GM18867 (cell line): Measurements from ENCODE around the gene SMIM10.
"Not testable (repeated sequence)": the region's sequence is repeated elsewhere in the genome, so short reads cannot be mapped to it uniquely, and the experiment has no call there.

ENCODE experiments used
- ATAC-seq: cut with Tn5 transposase; IDR thresholded peaks from one replicate; pipeline ENCODE4 v1.9.1; 2021; ENCODE audit warnings: mild to moderate bottlenecking, moderate library complexity; ENCODE audit not compliant: unreplicated experiment

SMIM10 gene

GRCh38 chrX:135009838-135010237 lies 19.0 kb downstream of the SMIM10 start:
- ATAC-seq: no peak

- ATAC-seq: no peak
Measured at GRCh38 chrX:135010921-135011320, 20.1 kb downstream of the SMIM10 start.

GRCh38 chrX:135015523-135016245 lies 24.9 kb downstream of the SMIM10 start:
- ATAC-seq: no peak

DNA sequence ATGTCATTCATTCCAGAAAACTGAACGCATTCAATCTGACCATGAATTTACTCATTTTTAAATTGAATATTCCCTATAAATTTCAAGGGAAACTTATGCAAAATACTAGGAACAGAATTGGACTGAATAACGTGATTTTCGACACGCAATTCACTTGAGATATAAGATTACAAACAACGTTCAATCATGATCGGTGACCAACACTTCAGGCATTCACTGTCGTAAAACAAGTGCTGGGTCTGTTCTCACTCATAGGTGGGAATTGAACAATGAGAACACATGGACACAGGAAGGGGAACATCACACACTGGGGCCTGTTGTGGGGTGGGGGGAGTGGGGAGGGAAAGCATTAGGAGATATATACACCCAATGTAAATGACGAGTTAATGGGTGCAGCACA lies 29.1 kb downstream of the SMIM10 start:
- ATAC-seq: not testable (repeated sequence)

- ATAC-seq: not testable (repeated sequence)
Measured at GRCh38 chrX:135023791-135024190, 33.0 kb downstream of the SMIM10 start.

- ATAC-seq: no peak
Measured at GRCh38 chrX:135024526-135024925, 33.7 kb downstream of the SMIM10 start.

- not testable (repeated sequence) for ATAC-seq
Measured at GRCh38 chrX:135030207-135030963, 39.6 kb downstream of the SMIM10 start.

DNA sequence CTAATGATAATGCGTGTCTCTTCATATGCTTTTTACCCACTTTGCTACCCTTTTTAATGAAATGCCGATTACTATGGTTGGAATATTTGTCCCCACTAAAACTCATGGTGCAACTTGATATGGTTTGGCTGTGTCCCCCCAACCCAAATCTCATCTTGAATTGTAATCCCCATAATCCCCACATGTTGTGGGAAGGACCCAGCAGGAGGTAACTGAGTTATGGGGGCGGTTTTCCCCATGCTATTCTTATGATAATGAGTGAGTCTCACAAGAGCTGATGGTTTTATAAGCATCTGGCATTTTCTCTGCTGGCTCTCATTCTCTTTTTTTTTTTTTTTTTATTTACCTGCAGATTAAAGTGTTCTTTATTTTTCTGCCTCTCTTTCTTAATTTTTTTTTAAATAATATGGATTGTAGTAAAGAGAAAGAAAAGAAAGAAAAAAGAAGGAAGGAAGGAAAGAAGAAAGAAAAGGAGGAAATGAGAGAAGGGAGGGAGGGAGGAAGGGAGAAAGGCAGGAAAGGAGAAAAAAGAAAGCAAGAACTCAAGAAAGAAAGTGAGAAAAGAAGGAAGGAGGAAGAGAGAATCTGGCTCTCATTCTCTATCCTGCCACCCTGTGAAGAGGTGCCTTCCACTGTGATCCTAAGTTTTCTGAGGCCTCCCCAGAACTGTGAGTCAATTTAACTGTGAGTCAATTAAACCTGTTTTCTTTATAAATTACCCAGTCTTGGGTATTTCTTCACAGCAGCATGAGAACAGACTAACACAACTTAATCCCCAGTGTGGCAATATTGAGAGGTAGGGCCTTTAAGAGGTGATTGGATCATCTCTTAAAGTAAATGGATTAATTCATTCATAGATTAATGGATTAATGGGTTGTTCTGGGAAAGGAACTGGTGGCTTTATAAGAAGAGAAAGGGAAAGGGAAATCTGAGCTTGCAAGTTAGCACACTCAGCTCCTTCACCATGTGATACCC lies 50.6 kb downstream of the SMIM10 start:
- ATAC-seq: not testable (repeated sequence)
